ENCODE results near the gene TNF.

DNA sequence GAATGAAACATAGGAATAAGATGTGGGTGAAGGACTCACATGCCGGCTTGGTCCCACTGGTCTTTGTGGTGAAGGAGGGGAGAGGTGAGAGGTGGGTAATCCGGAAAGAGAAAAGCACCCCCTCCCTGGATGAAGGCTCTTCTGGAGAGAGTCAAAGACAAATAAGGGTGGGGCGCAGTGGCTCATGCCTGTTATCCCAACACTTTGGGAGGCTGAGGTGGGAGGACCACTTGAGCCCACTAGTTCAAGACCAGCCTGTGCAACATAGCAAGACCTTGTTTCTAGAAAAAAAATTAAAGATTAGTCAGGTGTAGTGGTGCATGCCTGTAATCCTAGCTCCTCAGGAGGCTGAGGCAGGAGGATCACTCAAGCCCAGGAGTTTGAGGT lies 3.7 kb downstream of the TNF start:
- TF ChIP-seq, protein P1, sequence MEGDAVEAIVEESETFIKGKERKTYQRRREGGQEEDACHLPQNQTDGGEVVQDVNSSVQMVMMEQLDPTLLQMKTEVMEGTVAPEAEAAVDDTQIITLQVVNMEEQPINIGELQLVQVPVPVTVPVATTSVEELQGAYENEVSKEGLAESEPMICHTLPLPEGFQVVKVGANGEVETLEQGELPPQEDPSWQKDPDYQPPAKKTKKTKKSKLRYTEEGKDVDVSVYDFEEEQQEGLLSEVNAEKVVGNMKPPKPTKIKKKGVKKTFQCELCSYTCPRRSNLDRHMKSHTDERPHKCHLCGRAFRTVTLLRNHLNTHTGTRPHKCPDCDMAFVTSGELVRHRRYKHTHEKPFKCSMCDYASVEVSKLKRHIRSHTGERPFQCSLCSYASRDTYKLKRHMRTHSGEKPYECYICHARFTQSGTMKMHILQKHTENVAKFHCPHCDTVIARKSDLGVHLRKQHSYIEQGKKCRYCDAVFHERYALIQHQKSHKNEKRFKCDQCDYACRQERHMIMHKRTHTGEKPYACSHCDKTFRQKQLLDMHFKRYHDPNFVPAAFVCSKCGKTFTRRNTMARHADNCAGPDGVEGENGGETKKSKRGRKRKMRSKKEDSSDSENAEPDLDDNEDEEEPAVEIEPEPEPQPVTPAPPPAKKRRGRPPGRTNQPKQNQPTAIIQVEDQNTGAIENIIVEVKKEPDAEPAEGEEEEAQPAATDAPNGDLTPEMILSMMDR (optimal IDR thresholded peaks at IDR 0.05 in 1 of 3, IDR thresholded peaks at IDR 0.05 in 1 of 3, conservative IDR thresholded peaks at IDR 0.05 in 1 of 3; ENCODE audit: extremely low read depth in 1 of 3, insufficient read depth in 2 of 3, low read length in 3 of 3), result no peak
- no peak for TF ChIP-seq EZH2 (IDR thresholded peaks at IDR 0.05; ENCODE audit: low read length)
